GM18507 (cell line): ENCODE data around the gene NAGPA.

Source experiments
- DNase-seq: peaks from one replicate; pipeline ENCODE4 v3.0.0; 2011; ENCODE audit warnings: low read depth; ENCODE audit not compliant: insufficient read length; ENCODE audit errors: extremely low spot score
- FAIRE-seq: peaks from 2 replicates; lab custom pipeline; 2011; peaks lifted over from hg19 to GRCh38; lab: Jason Lieb, UNC

Gene NAGPA

GRCh38 chr16:4982056-4982867 is 51.5 kb downstream of the NAGPA start:
- DNase-seq (no peak), FAIRE-seq (no peak)

- no peak for FAIRE-seq
- DNase-seq, result no peak
Measured at GRCh38 chr16:4981473-4981872, 52.3 kb downstream of the NAGPA start.

GRCh38 chr16:4980691-4981090 is 53.0 kb downstream of the NAGPA start:
- no peak for FAIRE-seq
- DNase-seq, result no peak

GRCh38 chr16:4979736-4980660 is 53.7 kb downstream of the NAGPA start:
- no peak for FAIRE-seq
- no peak for DNase-seq

GRCh38 chr16:4979164-4979563 is 54.6 kb downstream of the NAGPA start:
- DNase-seq (no peak), FAIRE-seq (no peak)

GRCh38 chr16:4976611-4977145 is 57.1 kb downstream of the NAGPA start:
- FAIRE-seq, result no peak
- DNase-seq, result no peak

- FAIRE-seq (peak; percentile 62), DNase-seq (peak; percentile 68)
Measured at GRCh38 chr16:4976079-4976478, 57.7 kb downstream of the NAGPA start.
